ENCODE measurements around the gene PUS7. TPM values are rescaled to one million over a fixed set of nuclear protein-coding genes. Genes with fewer than 3 reads are reported as not detected.
"Not testable (repeated sequence)": the region's sequence is repeated elsewhere in the genome, so short reads cannot be mapped to it uniquely, and the experiment has no call there.

Gene PUS7
- total and polyA plus RNA-seq, 12 donors = 2.6 to 8.0 (median 4.9) TPM

GRCh38 chr7:105429746-105430612 lies 92.1 kb downstream of the PUS7 start:
- Histone ChIP-seq H3K36me3 (no peaks in the 10 kb centered on the region), H3K27ac (no peak overlapping the region), H3K9me3 (no peaks in the 10 kb centered on the region), H3K4me1 (peaks cover 0 to 13% (median 0%) of the 10 kb centered on the region in 9 donors), H3K4me3 (no peak overlapping the region), H3K27me3 (no peaks in the 10 kb centered on the region)
- TF ChIP-seq, protein P1, sequence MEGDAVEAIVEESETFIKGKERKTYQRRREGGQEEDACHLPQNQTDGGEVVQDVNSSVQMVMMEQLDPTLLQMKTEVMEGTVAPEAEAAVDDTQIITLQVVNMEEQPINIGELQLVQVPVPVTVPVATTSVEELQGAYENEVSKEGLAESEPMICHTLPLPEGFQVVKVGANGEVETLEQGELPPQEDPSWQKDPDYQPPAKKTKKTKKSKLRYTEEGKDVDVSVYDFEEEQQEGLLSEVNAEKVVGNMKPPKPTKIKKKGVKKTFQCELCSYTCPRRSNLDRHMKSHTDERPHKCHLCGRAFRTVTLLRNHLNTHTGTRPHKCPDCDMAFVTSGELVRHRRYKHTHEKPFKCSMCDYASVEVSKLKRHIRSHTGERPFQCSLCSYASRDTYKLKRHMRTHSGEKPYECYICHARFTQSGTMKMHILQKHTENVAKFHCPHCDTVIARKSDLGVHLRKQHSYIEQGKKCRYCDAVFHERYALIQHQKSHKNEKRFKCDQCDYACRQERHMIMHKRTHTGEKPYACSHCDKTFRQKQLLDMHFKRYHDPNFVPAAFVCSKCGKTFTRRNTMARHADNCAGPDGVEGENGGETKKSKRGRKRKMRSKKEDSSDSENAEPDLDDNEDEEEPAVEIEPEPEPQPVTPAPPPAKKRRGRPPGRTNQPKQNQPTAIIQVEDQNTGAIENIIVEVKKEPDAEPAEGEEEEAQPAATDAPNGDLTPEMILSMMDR (IDR thresholded peaks at IDR 0.05) = peak; percentile 15 to 63 (median 50)
- 51 to 54% methylated on average over 4 of the region's 4 CpGs for WGBS, 2 donors
- peak in 2 of 8 donors; percentile 42 to 46 for ATAC-seq
- DNase-seq = peak in 1 of 2 donors; percentile 34
- intact Hi-C loops (cut with DNase I) = loop anchor here in 3 of 10 donors (5.0 to 10.0 kb wide), 3 partner anchors 275 to 505 kb away; no protein-coding TSS in a partner anchor

- Histone ChIP-seq H3K27me3 (no peaks in the 10 kb centered on the region), H3K4me1 (peaks cover 0 to 13% (median 0%) of the 10 kb centered on the region in 9 donors), H3K9me3 (no peaks in the 10 kb centered on the region), H3K27ac (no peak overlapping the region), H3K36me3 (no peaks in the 10 kb centered on the region), H3K4me3 (no peak overlapping the region)
- ATAC-seq = no peak
- 77 to 82% methylated on average over 2 of the region's 2 CpGs for WGBS, 2 donors
- TF ChIP-seq, protein P1 (IDR thresholded peaks at IDR 0.05) = no peak
- no peak for DNase-seq
- intact Hi-C loops (cut with DNase I) = loop anchor here in 2 of 10 donors (5.0 to 10.0 kb wide), 2 partner anchors 274 to 502 kb away; no protein-coding TSS in a partner anchor
Measured at GRCh38 chr7:105426606-105427146, 95.4 kb downstream of the PUS7 start.

DNA sequence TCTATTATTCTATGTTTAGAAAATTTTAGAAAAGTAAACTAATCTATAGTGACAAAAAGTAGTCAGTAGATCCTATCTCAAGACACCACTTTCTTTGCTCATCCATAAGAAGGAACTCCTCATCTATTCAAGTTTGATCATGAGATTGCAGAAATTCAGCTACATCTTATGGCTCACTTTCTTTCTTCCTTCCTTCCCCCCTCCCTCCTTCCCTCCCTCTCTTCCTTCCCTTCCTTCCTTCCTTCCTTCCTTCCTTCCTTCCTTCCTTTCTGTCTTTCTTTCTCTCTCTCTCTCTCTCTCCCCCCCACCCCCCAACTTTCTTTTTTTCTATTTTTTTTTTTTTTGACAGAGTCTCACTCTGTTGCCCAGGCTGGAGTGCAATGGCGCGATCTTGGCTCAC lies 98.1 kb downstream of the PUS7 start:
- ATAC-seq (no peak), DNase-seq (no peak)
- Histone ChIP-seq H3K4me3 (no peak overlapping the region), H3K27me3 (no peaks in the 10 kb centered on the region), H3K4me1 (no peaks in the 10 kb centered on the region), H3K27ac (no peak overlapping the region), H3K36me3 (no peaks in the 10 kb centered on the region), H3K9me3 (no peaks in the 10 kb centered on the region)
- intact Hi-C loops (cut with DNase I) = loop anchor here in 2 of 10 donors (5.0 to 10.0 kb wide), 2 partner anchors 272 to 499 kb away; no protein-coding TSS in a partner anchor
- WGBS, 2 donors = 97% methylated on average over 2 of the region's 2 CpGs
- TF ChIP-seq, protein P1 (IDR thresholded peaks at IDR 0.05) = no peak

GRCh38 chr7:105413887-105414437 lies 108.1 kb downstream of the PUS7 start:
- no peaks in the 10 kb centered on the region for H3K9me3 ChIP-seq
- no peaks in the 10 kb centered on the region for H3K27me3 ChIP-seq
- H3K27ac ChIP-seq = no peak overlapping the region
- TF ChIP-seq, protein P1 (IDR thresholded peaks at IDR 0.05) = no peak
- no peaks in the 10 kb centered on the region for H3K4me1 ChIP-seq
- intact Hi-C loops (cut with DNase I) = no loop called here
- H3K36me3 ChIP-seq = no peaks in the 10 kb centered on the region
- ATAC-seq (no peak), DNase-seq (no peak)
- 80 to 82% methylated on average over 8 of the region's 8 CpGs for WGBS, 2 donors
- no peak overlapping the region for H3K4me3 ChIP-seq

GRCh38 chr7:105410774-105411173 lies 111.3 kb downstream of the PUS7 start:
- intact Hi-C loops (cut with DNase I); DNase-seq; H3K27ac ChIP-seq; H3K36me3 ChIP-seq; H3K4me1 ChIP-seq; H3K4me3 ChIP-seq; H3K27me3 ChIP-seq; H3K9me3 ChIP-seq; ATAC-seq: not testable (repeated sequence)
- 95 to 99% methylated on average over 23 to 34 of the region's 36 CpGs for WGBS, 2 donors

GRCh38 chr7:105409775-105410174 lies 112.3 kb downstream of the PUS7 start:
- intact Hi-C loops (cut with DNase I); ATAC-seq: not testable (repeated sequence)

More at GRCh38 chr7:105409775-105410174, 112.3 kb downstream of the PUS7 start:
- not testable (repeated sequence) for H3K27me3 ChIP-seq, H3K36me3 ChIP-seq, H3K4me1 ChIP-seq, H3K27ac ChIP-seq, H3K4me3 ChIP-seq, H3K9me3 ChIP-seq, DNase-seq
- WGBS, 2 donors = 87 to 93% methylated on average over 1 of the region's 3 CpGs

Measured in heart right ventricle (tissue), 16 donors.